HL-60 (cell line): ENCODE measurements around the gene KLHL22.

Source experiments
- DNase-seq, 2 experiments: peaks; one replicate each; pipeline ENCODE4 v3.0.0-alpha.2; 2010 to 2020; ENCODE audit warnings: low read depth in 1 of 2, low spot score in 1 of 2
- H3K27ac ChIP-seq: fragments of 250-450 bp; sonication (Bioruptor Pico); replicated peaks from 2 replicates; pipeline ENCODE4 v1.5.1; 2020; ENCODE audit warnings: mild to moderate bottlenecking, moderate library complexity
- H3K27me3 ChIP-seq: fragments of 250-450 bp; sonication (Bioruptor Pico); 2 replicates; pipeline ENCODE4 v1.5.1; 2021; ENCODE audit warnings: mild to moderate bottlenecking, moderate library complexity; ENCODE audit not compliant: insufficient read depth, poor library complexity, severe bottlenecking
- H3K4me3 ChIP-seq: replicated peaks from 2 replicates; pipeline ENCODE4 v1.5.1; 2011; ENCODE audit warnings: mild to moderate bottlenecking, control low read depth, low read length; ENCODE audit not compliant: insufficient read depth
- CTCF ChIP-seq: IDR thresholded peaks from one replicate; pipeline ENCODE4 v1.5.1; 2011; ENCODE audit warnings: low read length, control low read depth, inconsistent platforms; ENCODE audit not compliant: insufficient read depth
- GABPA ChIP-seq: IDR thresholded peaks from 2 replicates; pipeline ENCODE4 v1.6.1; 2012; ENCODE audit warnings: low read depth
- POLR2AphosphoS5 ChIP-seq: IDR thresholded peaks from 2 replicates; pipeline ENCODE4 v1.6.1; 2012; ENCODE audit warnings: low read depth
- REST ChIP-seq: IDR thresholded peaks from 2 replicates; pipeline ENCODE4 v1.6.1; 2012; ENCODE audit warnings: low read depth; ENCODE audit not compliant: insufficient replicate concordance
- SPI1 ChIP-seq: IDR thresholded peaks from 2 replicates; pipeline ENCODE4 v1.6.1; 2012; ENCODE audit warnings: low read depth, mild to moderate bottlenecking, borderline replicate concordance

The KLHL22 gene

GRCh38 chr22:20520093-20520511 is 24.5 kb upstream of the KLHL22 start:
- Histone ChIP-seq H3K27ac (no peak overlapping the region), H3K27me3 (no peaks in the 10 kb centered on the region), H3K4me3 (no peak overlapping the region)
- TF ChIP-seq SPI1, result 0 out of 2 replicates have a peak, but pooled peaks have one; percentile 6
- TF ChIP-seq GABPA, result no peak
- no peak for TF ChIP-seq REST
- TF ChIP-seq POLR2AphosphoS5, result no peak
- no peak for TF ChIP-seq CTCF
- DNase-seq, result no peak

GRCh38 chr22:20519558-20519957 is 24.0 kb upstream of the KLHL22 start:
- no peak for TF ChIP-seq SPI1
- no peak for TF ChIP-seq REST
- TF ChIP-seq GABPA, result no peak
- no peak for TF ChIP-seq POLR2AphosphoS5
- TF ChIP-seq CTCF, result no peak
- DNase-seq, result no peak
- H3K27me3 ChIP-seq, result no peaks in the 10 kb centered on the region
- H3K4me3 ChIP-seq, result no peak overlapping the region
- no peak overlapping the region for H3K27ac ChIP-seq

- no peak for TF ChIP-seq SPI1
- TF ChIP-seq REST, result no peak
- no peak for TF ChIP-seq GABPA
- no peak for TF ChIP-seq POLR2AphosphoS5
- no peak for TF ChIP-seq CTCF
- DNase-seq, result no peak
- Histone ChIP-seq H3K4me3 (no peak overlapping the region), H3K27me3 (no peaks in the 10 kb centered on the region), H3K27ac (no peak overlapping the region)
These were observed 22.4 kb upstream of the KLHL22 start for GRCh38 chr22:20517841-20518592.
